WTC11 (cell line): ENCODE measurements around the gene ASPHD1.

Source experiments
- CTCF ChIP-seq: fragments of 200-600 bp; IDR thresholded peaks from 2 replicates; pipeline ENCODE4 v1.8.0; 2022; ENCODE audit warnings: antibody characterized with exemption
- E2F4 ChIP-seq: sonication (generic); formaldehyde crosslinking; IDR thresholded peaks from 2 replicates; pipeline ENCODE4 v1.8.1; 2022; ENCODE audit warnings: low read depth, mild to moderate bottlenecking, moderate library complexity, missing genetic modification reagents, borderline replicate concordance
- KAT7 ChIP-seq: sonication (generic); formaldehyde crosslinking; IDR thresholded peaks from 2 replicates; pipeline ENCODE4 v1.8.1; 2023; ENCODE audit warnings: missing genetic modification reagents, mild to moderate bottlenecking, borderline replicate concordance
- NFYB ChIP-seq: sonication (generic); formaldehyde crosslinking; conservative IDR thresholded peaks from 2 replicates; pipeline ENCODE4 v1.8.0; 2022; ENCODE audit warnings: low read depth, missing genetic modification reagents
- TP53 ChIP-seq: sonication (generic); formaldehyde crosslinking; IDR thresholded peaks from 2 replicates; pipeline ENCODE4 v1.8.1; 2023; ENCODE audit warnings: mild to moderate bottlenecking, missing genetic modification reagents

DNA sequence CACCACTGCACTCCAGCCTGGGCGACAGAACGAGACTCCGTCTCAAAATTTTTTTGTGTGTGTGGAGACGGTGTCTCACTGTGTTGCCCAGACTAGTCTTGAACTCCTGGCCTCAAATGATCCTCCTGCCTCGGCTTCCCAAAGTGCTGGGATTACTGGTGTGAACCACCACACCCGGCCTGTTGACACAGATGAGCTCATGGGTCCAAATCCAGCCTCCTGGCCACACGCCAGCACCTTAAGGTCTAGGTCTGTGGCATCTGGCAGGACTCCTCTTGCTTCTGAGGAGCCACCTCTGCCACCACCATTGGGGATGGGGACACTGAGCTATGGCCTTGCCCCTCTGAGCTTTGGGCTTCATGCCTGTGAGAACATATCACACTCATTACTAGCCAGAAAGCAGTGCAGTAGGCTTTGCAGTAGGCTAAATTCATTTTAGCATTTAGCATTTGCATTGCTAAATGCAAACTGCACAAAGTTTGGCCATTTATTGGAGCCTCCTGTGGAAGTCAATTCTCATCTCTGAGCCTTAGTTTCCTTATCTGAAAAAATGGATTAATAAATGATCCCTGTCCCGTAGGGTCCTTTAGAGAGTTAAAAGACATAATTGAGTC lies 31.8 kb upstream of the ASPHD1 start:
- TF ChIP-seq CTCF (no peak), KAT7 (CRISPR knock-in tag) (no peak), E2F4 (CRISPR knock-in tag) (no peak), NFYB (CRISPR knock-in tag) (no peak), TP53 (CRISPR knock-in tag) (no peak)
